Gastroesophageal sphincter (tissue), 4 donors: ENCODE measurements around the gene ABCG1. TPM values are rescaled to one million over a fixed set of nuclear protein-coding genes. Genes with fewer than 3 reads are reported as not detected.

Experiments
- ATAC-seq: fragments of 150-250 bp; one replicate; pipeline ENCODE4 v1.9.1; 2016; ENCODE audit warnings: mild to moderate bottlenecking, moderate library complexity
- H3K27ac ChIP-seq, 4 donors: fragments of 200-600 bp; sonication (generic) in 3 of 4; 1 replicate in 3 of 4; 2 replicates in 1 of 4; pipeline ENCODE4 v1.5.1; 2016 to 2019
- H3K27me3 ChIP-seq: fragments of 200-600 bp; sonication (generic); one replicate; pipeline ENCODE4 v1.5.1; 2019
- H3K36me3 ChIP-seq, 2 donors: fragments of 200-600 bp; sonication (generic); one replicate each; pipeline ENCODE4 v1.5.1; 2019; ENCODE audit warnings: control low read depth in 1 of 2
- H3K4me1 ChIP-seq, 3 donors: fragments of 200-600 bp; sonication (generic); 1 replicate in 2 of 3; 2 replicates in 1 of 3; pipeline ENCODE4 v1.5.1; 2016 to 2019; ENCODE audit warnings: control low read depth in 2 of 3
- H3K4me3 ChIP-seq, 2 donors: fragments of 200-600 bp; sonication (generic); one replicate each; pipeline ENCODE4 v1.5.1; 2019; ENCODE audit warnings: mild to moderate bottlenecking in 1 of 2, moderate library complexity in 1 of 2
- H3K9me3 ChIP-seq, 3 donors: fragments of 200-600 bp; sonication (generic); one replicate each; pipeline ENCODE4 v1.5.1; 2017 to 2019; ENCODE audit warnings: control low read depth in 2 of 3
- EP300 ChIP-seq: sonication (generic); formaldehyde crosslinking; IDR thresholded peaks from one replicate; pipeline ENCODE4 v1.6.1; 2017; ENCODE audit warnings: antibody characterized with exemption, mild to moderate bottlenecking
- POLR2A ChIP-seq, 2 donors: fragments of 450-650 bp; IDR thresholded peaks; one replicate each; pipeline ENCODE4 v1.6.1; 2017; ENCODE audit warnings: antibody characterized with exemption in 2 of 2, mild to moderate bottlenecking in 2 of 2, moderate library complexity in 1 of 2
- POLR2AphosphoS5 ChIP-seq: sonication (generic); formaldehyde crosslinking; IDR thresholded peaks from one replicate; pipeline ENCODE4 v1.6.1; 2017; ENCODE audit warnings: antibody characterized with exemption
- WGBS, 2 donors: methylation state at CpG; one replicate each; pipeline ENCODE4 v1.1.5; 2018; ENCODE audit warnings: low coverage in 1 of 2; 5-methylcytosine and 5-hydroxymethylcytosine counted together
- total RNA-seq, 4 donors: library from RNA; depleted of rRNA; stranded (reverse); fragments of >200 nt; gene quantifications; one replicate each; pipeline ENCODE4 v1.1.0, GENCODE V29; 2016
- TF ChIP-seq, protein P1 (sequence below), 4 experiments: fragments of 200-600 bp in 2 of 4; fragments of 450-650 bp in 2 of 4; sonication (generic) in 1 of 4; IDR thresholded peaks; one replicate each; pipeline ENCODE4 v1.5.1; 2017 to 2019; ENCODE audit warnings: antibody characterized with exemption in 4 of 4, mild to moderate bottlenecking in 2 of 4, moderate library complexity in 2 of 4

Gene ABCG1
- total RNA-seq, 4 donors from 2014 or later = 15.9 to 21.8 (median 18.0) TPM

DNA sequence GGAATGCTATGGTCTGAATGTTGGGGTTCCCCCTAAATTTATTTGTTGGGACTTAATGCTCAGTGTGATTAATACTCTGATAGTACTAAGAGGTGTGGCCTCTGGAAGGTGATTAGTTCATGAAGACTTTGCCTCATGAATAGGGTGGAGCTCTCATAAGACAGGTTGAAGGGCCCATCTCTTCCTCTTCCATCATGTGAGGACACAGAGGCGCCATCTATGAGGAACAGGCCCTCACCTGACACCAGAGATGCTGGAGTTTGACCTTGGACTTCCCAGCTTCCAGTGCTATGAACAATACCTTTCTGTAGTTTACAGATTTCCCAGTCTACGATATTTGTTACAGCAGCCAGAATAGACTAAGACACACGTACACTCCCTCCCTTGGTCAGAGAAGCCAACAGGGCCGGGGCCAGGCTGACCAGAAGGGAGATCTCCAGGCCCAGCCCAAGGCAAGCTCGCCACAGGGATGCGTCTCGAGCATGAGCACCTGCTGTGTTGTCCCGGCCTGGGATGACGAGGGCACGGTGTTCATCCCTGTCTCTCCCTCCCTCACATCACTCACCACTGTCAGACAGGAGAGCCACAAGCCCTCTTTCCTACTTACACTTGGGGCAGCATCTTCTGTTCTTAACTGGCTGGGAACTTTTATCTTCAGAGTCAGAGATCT is 4.7 kb upstream of the ABCG1 start:
- no peak for ATAC-seq

DNA sequence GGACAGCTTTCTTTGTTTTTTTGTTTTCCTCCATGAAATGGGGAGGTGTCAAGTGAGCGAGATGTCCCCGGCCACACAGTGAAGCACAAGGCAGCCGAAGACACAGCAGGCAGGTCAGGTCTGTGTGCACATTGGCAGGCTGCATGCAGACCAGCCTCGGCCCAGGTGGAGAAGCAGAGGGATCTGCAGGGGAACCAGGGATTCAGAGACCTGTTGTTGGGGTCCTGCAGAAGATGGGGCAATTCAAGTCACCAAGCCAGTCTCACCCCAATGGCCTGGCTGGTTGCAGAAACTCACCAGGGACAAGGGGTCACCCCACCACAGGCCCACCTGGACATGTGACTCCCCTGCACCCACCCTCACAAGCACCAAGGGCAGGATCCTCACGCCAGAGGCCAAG is 4.0 kb upstream of the ABCG1 start:
- ATAC-seq = no peak
- 73 to 87% methylated on average over 3 of the region's 5 CpGs for WGBS, 2 donors

More for the DNA sequence above, 4.7 kb upstream of the ABCG1 start:
- Histone ChIP-seq H3K4me3 (no peak overlapping the region), H3K4me1 (peaks cover 0 to 10% (median 0%) of the 10 kb centered on the region in 3 donors), H3K36me3 (no peaks in the 10 kb centered on the region), H3K27me3 (peaks cover 8% of the 10 kb centered on the region), H3K27ac (no peak overlapping the region), H3K9me3 (no peaks in the 10 kb centered on the region)
- no peak for TF ChIP-seq EP300
- no peak for TF ChIP-seq POLR2A (IDR thresholded peaks at IDR 0.05)
- no peak for TF ChIP-seq POLR2AphosphoS5
- WGBS, 2 donors = 92 to 98% methylated on average over 4 to 7 of the region's 10 CpGs

DNA sequence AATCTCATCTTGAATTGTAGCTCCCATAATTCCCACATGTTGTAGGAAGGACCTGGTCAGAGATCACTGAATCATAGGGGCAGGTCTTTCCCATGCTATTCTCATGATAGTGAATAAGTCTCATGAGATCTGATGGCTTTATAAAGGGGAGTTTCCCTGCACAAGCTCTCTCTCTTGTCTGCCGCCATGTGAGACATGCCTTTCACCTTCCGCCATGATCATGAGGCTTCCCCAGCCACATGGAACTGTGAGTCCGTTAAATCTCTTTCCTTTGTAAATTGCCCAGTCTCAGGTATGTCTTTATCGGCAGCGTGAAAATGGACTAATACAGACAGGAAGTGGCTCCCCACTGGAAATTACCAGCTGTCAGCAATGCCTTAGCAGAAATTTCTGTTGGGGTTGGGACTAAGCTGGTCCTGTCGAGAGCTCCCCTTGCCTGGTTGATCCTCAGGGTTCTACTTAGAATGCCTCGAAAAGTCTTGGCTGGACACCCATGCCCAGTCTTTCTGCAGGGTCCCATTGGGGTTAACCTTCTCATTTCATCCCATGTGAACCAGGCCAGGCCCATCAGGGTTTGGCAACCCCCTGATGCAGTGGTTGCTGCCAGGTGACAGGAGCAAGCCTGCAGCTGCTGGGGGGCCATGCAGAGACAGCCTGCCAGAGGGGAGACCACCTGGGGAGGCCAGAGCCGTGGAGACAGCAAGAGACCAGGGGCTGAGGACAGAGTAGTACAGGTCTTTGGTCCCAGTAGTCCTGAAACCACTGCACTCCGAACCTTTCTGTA is 2.8 kb upstream of the ABCG1 start:
- ATAC-seq = no peak
- WGBS, 2 donors = 90 to 91% methylated on average over 2 to 6 of the region's 9 CpGs
- no peaks in the 10 kb centered on the region for H3K27me3 ChIP-seq
- TF ChIP-seq EP300 (no peak), POLR2AphosphoS5 (no peak), POLR2A (IDR thresholded peaks at IDR 0.05) (no peak)
- TF ChIP-seq, protein P1, sequence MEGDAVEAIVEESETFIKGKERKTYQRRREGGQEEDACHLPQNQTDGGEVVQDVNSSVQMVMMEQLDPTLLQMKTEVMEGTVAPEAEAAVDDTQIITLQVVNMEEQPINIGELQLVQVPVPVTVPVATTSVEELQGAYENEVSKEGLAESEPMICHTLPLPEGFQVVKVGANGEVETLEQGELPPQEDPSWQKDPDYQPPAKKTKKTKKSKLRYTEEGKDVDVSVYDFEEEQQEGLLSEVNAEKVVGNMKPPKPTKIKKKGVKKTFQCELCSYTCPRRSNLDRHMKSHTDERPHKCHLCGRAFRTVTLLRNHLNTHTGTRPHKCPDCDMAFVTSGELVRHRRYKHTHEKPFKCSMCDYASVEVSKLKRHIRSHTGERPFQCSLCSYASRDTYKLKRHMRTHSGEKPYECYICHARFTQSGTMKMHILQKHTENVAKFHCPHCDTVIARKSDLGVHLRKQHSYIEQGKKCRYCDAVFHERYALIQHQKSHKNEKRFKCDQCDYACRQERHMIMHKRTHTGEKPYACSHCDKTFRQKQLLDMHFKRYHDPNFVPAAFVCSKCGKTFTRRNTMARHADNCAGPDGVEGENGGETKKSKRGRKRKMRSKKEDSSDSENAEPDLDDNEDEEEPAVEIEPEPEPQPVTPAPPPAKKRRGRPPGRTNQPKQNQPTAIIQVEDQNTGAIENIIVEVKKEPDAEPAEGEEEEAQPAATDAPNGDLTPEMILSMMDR (IDR thresholded peaks at IDR 0.05) = no peak
- H3K36me3 ChIP-seq = no peaks in the 10 kb centered on the region
- no peaks in the 10 kb centered on the region for H3K9me3 ChIP-seq
- H3K27ac ChIP-seq = no peak overlapping the region
- peaks cover 0 to 19% (median under 1%) of the 10 kb centered on the region in 3 donors for H3K4me1 ChIP-seq
- H3K4me3 ChIP-seq = no peak overlapping the region

More for the DNA sequence above, 4.0 kb upstream of the ABCG1 start:
- TF ChIP-seq POLR2A (IDR thresholded peaks at IDR 0.05) (no peak), POLR2AphosphoS5 (no peak), EP300 (no peak)
- TF ChIP-seq, protein P1 (IDR thresholded peaks at IDR 0.05) = no peak
- H3K27ac ChIP-seq = no peak overlapping the region
- peaks cover 0 to 10% (median 0%) of the 10 kb centered on the region in 3 donors for H3K4me1 ChIP-seq
- H3K9me3 ChIP-seq = no peaks in the 10 kb centered on the region
- H3K36me3 ChIP-seq = no peaks in the 10 kb centered on the region
- no peak overlapping the region for H3K4me3 ChIP-seq
- peaks cover 4% of the 10 kb centered on the region for H3K27me3 ChIP-seq

DNA sequence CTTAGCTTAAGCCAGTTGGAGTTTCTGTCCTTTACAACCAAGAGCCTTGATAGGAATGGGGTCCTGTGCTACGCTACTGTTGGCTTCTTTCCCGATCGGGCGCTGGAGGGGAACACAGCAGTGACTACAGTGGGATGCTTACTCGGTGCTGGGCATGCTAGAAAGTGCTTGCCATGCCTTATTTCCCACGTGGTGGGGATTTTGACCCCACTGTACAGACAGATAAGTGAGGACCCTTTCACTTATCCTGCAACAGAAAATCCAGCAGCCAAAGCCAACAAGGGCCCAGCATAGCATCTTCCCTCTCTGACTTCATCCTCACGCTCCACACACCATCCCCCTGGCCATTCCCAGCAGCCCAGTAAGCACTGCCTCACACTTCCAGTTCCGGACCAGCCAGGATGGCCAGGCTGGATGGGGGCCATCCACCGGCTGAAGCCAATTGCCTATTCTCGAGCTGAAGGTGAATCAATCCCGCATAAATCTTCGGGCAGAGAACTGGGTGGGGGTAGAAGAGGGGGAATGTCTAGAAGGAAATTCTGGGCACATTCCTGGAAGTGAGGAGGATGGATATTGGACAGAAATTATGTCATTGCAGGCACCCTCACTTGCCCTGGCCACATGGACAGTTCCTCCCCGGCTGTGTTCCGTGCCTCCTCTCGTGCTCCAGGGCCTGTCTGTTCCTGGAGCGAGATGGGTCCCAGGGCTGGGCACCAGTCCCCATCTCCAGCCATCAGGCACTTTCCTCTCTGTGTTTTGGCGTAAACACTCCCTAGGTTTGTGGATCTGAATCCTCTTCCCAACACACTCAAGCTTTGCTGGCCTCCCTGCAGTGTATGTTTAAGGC is 2.0 kb upstream of the ABCG1 start:
- ATAC-seq = no peak
- H3K27ac ChIP-seq = no peak overlapping the region
- TF ChIP-seq, protein P1 (IDR thresholded peaks at IDR 0.05) = no peak
- TF ChIP-seq POLR2AphosphoS5 (no peak), EP300 (no peak), POLR2A (IDR thresholded peaks at IDR 0.05) (no peak)
- no peaks in the 10 kb centered on the region for H3K9me3 ChIP-seq
- whole genome bisulfite sequencing, 2 donors = 90 to 96% methylated on average over 4 to 12 of the region's 17 CpGs
- no peaks in the 10 kb centered on the region for H3K36me3 ChIP-seq
- H3K4me1 ChIP-seq = peaks cover 0 to 27% (median 8%) of the 10 kb centered on the region in 3 donors
- H3K27me3 ChIP-seq = no peaks in the 10 kb centered on the region
- H3K4me3 ChIP-seq = no peak overlapping the region

GRCh38 chr21:42219606-42220137 is 732 bp downstream of the ABCG1 start:
- peaks cover 0 to 43% (median 14%) of the 10 kb centered on the region in 3 donors for H3K4me1 ChIP-seq
- ATAC-seq = peak; percentile 14
- peak overlapping the region; percentile 45 to 87 (median 78) for H3K27ac ChIP-seq
- 0% methylated on average over 3 to 6 of the region's 41 CpGs for WGBS, 2 donors
- no peaks in the 10 kb centered on the region for H3K9me3 ChIP-seq
- TF ChIP-seq, protein P1 (IDR thresholded peaks at IDR 0.05) = no peak
- no peak for TF ChIP-seq POLR2A (IDR thresholded peaks at IDR 0.05)
- no peak for TF ChIP-seq POLR2AphosphoS5
- TF ChIP-seq EP300 = no peak
- no peaks in the 10 kb centered on the region for H3K27me3 ChIP-seq
- H3K4me3 ChIP-seq = peak overlapping the region; percentile 85 to 92
- H3K36me3 ChIP-seq = peaks cover 0 to 6% of the 10 kb centered on the region in 2 donors
